Adipocyte (in vitro differentiated cells): Measurements from ENCODE around the gene DGKI.

Source experiments
- DNase-seq: peaks from one replicate; pipeline ENCODE4 v3.0.0-alpha.2; 2015; ENCODE audit warnings: low read depth
- H3K27me3 ChIP-seq: replicated peaks from 2 replicates; pipeline ENCODE4 v1.7.0; 2013; ENCODE audit warnings: mild to moderate bottlenecking, low read length, moderate library complexity; ENCODE audit not compliant: control insufficient read depth, insufficient read depth
- H3K36me3 ChIP-seq: 2 replicates; pipeline ENCODE4 v1.7.0; 2013; ENCODE audit warnings: low read length, mild to moderate bottlenecking, moderate library complexity; ENCODE audit not compliant: control insufficient read depth, insufficient read depth, severe bottlenecking
- H3K4me1 ChIP-seq: 2 replicates; pipeline ENCODE4 v1.7.0; 2013; ENCODE audit warnings: mild to moderate bottlenecking, low read length, moderate library complexity; ENCODE audit not compliant: control insufficient read depth, insufficient read depth
- H3K4me3 ChIP-seq: 2 replicates; pipeline ENCODE4 v1.7.0; 2013; ENCODE audit warnings: mild to moderate bottlenecking, low read length, moderate library complexity
- H3K9ac ChIP-seq: 2 replicates; pipeline ENCODE4 v1.7.0; 2013; ENCODE audit warnings: mild to moderate bottlenecking, low read length, moderate library complexity
- H3K9me3 ChIP-seq: 2 replicates; pipeline ENCODE4 v1.7.0; 2013; ENCODE audit warnings: mild to moderate bottlenecking, low read length, moderate library complexity; ENCODE audit not compliant: control insufficient read depth

DGKI gene

DNA sequence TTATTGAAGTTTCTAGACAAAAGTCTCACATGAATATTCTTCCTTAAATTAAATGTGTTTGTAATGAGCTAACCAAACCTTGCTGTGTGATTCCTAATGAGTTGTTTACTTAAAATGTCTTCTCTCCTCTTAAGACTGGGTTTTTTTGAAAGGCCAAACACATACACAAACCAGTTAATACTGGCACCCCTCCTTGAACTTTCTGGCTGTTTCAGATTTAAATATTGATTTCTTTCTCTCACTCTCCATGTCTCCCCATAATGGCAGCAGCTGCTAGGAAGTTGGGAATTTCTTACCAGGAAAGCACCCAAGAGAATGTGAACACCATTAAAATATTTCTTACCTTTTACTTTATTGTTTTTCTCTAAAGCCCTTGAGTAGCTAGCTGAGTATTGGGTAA, 491.8 kb downstream of the DGKI start:
- H3K4me3 ChIP-seq: no peak overlapping the region
- peaks cover 4% of the 10 kb centered on the region for H3K4me1 ChIP-seq
- H3K9me3 ChIP-seq: peaks cover 17% of the 10 kb centered on the region
- no peak for DNase-seq
- no peak overlapping the region for H3K9ac ChIP-seq
- H3K27me3 ChIP-seq: no peaks in the 10 kb centered on the region
- no peaks in the 10 kb centered on the region for H3K36me3 ChIP-seq

DNA sequence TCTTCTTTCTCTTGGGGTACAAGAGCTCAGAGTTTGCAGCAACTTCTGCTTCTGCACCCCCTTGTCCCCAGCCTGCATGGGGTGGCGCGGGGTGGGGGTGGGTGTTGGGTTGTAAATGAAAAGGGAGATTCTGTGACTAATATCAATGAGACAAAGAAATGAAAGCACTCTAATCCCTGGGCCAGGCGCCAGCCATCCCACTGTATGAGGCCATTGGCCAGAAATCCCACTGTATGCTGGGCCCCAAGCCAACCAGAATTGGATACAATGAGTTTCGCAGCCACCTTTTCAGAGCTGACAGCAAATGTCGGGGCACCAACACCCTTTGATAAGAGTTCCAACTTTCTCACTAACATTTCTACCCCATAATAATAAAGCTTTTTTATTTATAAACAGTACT, 492.4 kb downstream of the DGKI start:
- peaks cover 12% of the 10 kb centered on the region for H3K9me3 ChIP-seq
- H3K4me3 ChIP-seq: no peak overlapping the region
- H3K4me1 ChIP-seq: peaks cover 4% of the 10 kb centered on the region
- H3K9ac ChIP-seq: no peak overlapping the region
- no peaks in the 10 kb centered on the region for H3K36me3 ChIP-seq
- H3K27me3 ChIP-seq: no peaks in the 10 kb centered on the region
- no peak for DNase-seq

DNA sequence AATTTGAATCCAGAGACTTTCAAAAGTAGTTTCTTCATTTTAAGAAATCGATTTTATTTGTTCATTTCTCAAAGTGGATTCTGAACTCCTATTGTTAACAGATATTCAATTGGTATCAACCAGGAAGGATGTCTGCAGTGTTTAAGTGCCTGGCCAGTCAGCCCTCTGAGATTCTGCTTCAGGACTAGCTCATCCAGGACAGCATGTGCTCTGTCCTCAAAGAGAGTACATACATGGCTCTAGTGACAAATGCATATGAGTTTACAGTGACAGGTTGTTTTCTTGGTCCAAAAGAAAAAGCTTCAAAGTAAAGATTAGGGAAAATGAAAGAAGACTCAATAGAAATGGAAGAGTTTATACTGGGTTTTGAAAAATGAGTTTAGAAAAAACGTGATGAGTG, 494.8 kb downstream of the DGKI start:
- no peak overlapping the region for H3K9ac ChIP-seq
- H3K9me3 ChIP-seq: no peaks in the 10 kb centered on the region
- no peak for DNase-seq
- peaks cover 4% of the 10 kb centered on the region for H3K4me1 ChIP-seq
- no peaks in the 10 kb centered on the region for H3K27me3 ChIP-seq
- no peaks in the 10 kb centered on the region for H3K36me3 ChIP-seq
- no peak overlapping the region for H3K4me3 ChIP-seq

DNA sequence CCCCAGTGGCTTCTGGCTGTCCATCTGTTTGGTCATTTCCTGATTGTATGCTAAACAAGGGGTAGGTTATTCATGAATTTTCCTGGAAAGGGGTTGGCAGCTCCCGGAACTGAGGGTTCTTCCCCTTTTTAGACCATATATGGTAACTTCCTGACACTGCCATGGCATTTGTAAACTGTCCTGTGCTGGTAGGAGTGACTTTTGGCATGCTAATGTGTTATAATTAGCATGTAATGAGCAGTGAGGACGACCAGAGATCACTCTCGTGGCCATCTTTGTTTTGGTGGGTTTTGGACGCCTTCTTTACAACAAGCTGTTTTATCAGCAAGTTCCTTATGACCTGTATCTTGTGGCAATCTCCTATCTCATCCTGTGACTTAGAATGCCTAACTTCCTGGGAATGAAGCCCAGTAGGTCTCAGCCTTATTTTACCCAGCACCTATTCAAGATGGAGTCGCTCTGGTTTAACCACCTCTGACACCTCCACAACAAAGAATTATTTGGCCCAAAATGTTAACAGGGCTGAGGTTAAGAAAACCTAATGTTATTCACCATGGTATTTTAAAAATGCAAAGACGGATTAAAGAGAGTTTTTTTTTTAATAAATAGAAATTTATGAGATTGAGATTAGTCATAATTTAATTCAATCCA, 500.9 kb downstream of the DGKI start:
- Histone ChIP-seq H3K4me3 (no peak overlapping the region), H3K27me3 (peaks cover 11% of the 10 kb centered on the region), H3K9me3 (no peaks in the 10 kb centered on the region), H3K36me3 (no peaks in the 10 kb centered on the region), H3K9ac (no peak overlapping the region), H3K4me1 (peaks cover 10% of the 10 kb centered on the region)
- no peak for DNase-seq

DNA sequence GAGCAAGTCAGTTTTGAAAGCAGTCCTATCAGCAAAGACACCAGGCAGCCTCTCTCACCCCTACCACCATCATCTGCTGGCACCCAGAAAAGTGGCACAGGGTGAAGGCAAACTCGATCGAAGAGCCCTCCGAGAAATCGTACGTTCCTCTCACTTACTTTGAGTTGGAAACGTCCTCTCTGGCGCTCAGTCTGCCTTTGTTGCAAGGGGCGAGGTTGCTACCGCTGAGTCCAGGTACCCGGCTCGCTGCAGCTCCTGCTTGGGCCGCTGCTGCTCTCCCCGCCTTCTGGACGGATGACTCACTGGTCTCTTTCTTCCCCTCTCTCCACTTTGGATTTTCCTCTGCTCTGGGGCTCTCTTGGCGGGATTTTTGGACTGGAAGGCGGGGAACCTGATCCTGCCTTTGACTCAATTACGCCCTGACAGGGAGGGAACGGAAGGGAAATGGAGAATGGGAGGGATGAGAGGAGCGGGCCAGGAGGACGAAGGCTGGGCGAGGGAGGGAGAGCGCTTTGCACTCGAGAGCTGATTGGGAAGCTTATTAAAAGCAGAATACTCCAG, 503.4 kb downstream of the DGKI start, which contains the start of gene PTN:
PTN (minus strand) TSS at position 453 of the 561 bp plus-strand sequence. CDS start 88,760 bp downstream, outside the sequence.
- peak within 1 kb of the TSS; percentile 75 for H3K4me3 ChIP-seq
- H3K4me1 ChIP-seq: peaks cover 10% of the 10 kb centered on the region
- H3K9ac ChIP-seq: no peak within 1 kb of the TSS
- DNase-seq: peak; percentile 72
- no peaks in the 10 kb centered on the region for H3K36me3 ChIP-seq
- H3K27me3 ChIP-seq: peaks cover 11% of the 10 kb centered on the region
- no peaks in the 10 kb centered on the region for H3K9me3 ChIP-seq

DNA sequence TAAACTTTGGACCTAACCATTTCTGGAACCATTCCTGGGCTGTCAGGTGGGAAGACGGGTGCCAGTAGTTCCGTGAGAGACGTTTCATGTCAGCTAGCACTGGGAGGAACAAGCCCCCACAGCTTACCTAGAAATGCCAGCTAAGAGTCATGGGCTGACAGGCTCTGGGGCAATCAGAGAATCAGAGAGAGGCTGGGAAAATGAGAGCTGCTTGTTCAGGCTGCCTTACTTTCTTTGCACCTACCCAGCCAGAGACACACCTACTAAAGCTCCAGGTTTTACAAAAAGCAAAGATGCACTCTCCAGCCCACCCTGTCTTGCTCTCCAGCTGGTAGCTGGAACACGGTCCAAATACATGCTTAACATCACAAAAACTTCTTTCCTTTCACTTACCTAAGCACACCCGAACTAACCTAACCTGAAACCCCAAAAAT, 503.9 kb downstream of the DGKI start:
- peak; percentile 25 for DNase-seq
- no peak overlapping the region for H3K9ac ChIP-seq
- H3K4me3 ChIP-seq: peak overlapping the region; percentile 75
- no peaks in the 10 kb centered on the region for H3K9me3 ChIP-seq
- H3K36me3 ChIP-seq: no peaks in the 10 kb centered on the region
- peaks cover 10% of the 10 kb centered on the region for H3K4me1 ChIP-seq
- peaks cover 11% of the 10 kb centered on the region for H3K27me3 ChIP-seq

DNA sequence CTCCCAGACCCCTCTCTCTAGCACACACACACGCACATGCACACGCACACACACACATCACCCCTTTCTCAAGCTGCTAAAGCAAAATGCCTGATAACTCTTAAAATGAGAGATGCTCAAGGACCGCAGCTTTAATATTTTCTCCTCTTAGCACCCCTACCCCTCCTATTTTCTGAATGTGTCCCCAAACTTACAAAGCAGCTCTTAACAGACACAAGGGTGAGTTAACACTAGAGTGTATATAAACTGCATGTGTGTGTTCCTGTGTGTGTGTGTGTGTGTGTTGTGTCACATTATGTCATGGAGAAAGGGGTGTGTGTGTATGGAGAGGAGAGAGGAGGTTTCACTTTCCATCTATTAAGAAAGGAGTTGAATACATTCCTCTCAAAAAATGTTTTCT, 504.5 kb downstream of the DGKI start:
- H3K9me3 ChIP-seq: no peaks in the 10 kb centered on the region
- no peak overlapping the region for H3K9ac ChIP-seq
- peaks cover 11% of the 10 kb centered on the region for H3K27me3 ChIP-seq
- no peak overlapping the region for H3K4me3 ChIP-seq
- no peaks in the 10 kb centered on the region for H3K36me3 ChIP-seq
- H3K4me1 ChIP-seq: peaks cover 10% of the 10 kb centered on the region
- DNase-seq: peak; percentile 35

DNA sequence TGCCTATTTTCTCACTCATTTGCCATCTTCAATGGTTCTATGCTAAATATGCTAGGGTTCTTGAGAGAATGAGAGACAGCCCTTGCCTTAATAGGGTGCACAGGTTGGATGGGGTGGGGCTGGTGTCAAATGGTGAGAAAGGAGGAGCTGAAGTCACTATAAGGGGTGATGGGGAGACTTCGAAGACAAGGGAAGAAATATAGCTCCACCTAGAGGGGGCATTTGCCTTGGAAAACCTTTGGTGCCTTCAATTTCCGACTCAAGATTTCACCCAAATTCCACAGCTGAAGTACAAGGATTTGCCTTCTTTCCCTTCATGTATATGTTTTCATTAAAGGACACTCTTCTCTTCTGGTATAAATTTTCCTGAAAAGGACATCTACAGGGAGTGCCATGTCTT, 508.9 kb downstream of the DGKI start:
- no peaks in the 10 kb centered on the region for H3K9me3 ChIP-seq
- no peaks in the 10 kb centered on the region for H3K36me3 ChIP-seq
- no peaks in the 10 kb centered on the region for H3K4me1 ChIP-seq
- no peak overlapping the region for H3K9ac ChIP-seq
- DNase-seq: no peak
- H3K4me3 ChIP-seq: no peak overlapping the region
- H3K27me3 ChIP-seq: no peaks in the 10 kb centered on the region

DNA sequence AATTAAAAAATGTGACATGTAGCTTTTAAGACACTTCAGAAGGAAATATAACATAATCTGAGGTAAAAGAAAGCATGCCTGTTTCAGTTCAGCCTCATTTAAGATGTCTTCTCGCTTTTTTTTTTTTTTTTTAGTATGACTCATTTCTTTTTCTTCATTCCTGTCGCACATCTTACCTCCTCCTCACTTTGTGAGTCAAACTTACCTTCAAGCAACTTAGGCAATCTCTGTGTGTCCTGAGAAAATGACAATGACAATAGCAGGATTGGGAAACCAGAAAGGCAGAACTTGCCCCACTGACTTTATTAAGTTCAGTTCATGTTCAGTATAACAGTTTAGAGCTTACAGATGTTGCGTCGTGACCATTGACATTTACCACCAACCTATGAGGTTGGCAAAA, 511.0 kb downstream of the DGKI start:
- DNase-seq: no peak
- H3K4me3 ChIP-seq: no peak overlapping the region
- no peaks in the 10 kb centered on the region for H3K27me3 ChIP-seq
- no peaks in the 10 kb centered on the region for H3K36me3 ChIP-seq
- H3K9me3 ChIP-seq: no peaks in the 10 kb centered on the region
- H3K9ac ChIP-seq: no peak overlapping the region
- H3K4me1 ChIP-seq: no peaks in the 10 kb centered on the region

DNA sequence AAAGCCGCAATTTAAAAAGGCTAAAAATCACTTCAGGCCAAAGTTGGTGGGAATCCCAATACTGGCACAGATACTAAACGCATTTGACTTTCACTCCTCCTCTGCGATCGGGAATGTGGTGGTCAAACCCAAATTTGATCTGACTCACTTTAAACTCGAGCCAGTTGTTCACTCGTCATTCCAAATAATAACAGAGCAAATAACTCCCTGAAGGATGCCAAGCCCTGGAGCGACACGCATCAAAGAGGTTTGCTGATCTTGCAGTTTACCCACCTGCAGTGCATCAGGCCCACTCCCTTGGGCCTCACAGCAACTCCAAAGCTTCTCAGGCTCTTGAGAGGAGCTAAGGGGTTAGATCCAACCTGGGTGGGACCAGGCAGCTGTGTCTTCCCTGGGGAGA, 515.4 kb downstream of the DGKI start:
- H3K4me3 ChIP-seq: no peak overlapping the region
- DNase-seq: no peak
- H3K36me3 ChIP-seq: no peaks in the 10 kb centered on the region
- H3K27me3 ChIP-seq: no peaks in the 10 kb centered on the region
- H3K4me1 ChIP-seq: no peaks in the 10 kb centered on the region
- no peaks in the 10 kb centered on the region for H3K9me3 ChIP-seq
- H3K9ac ChIP-seq: no peak overlapping the region
